Measurements from ENCODE around the gene DBT.

- TF ChIP-seq EP300 (IDR thresholded peaks at IDR 0.05) (no peak), CTCF (IDR thresholded peaks at IDR 0.05) (no peak)
These were observed 97.4 kb downstream of the DBT start for GRCh38 chr1:100152271-100152670.

Data from tibial nerve (tissue), 4 donors.